ENCODE results near the gene ADAMTSL3.
"Not testable (repeated sequence)": the region's sequence is repeated elsewhere in the genome, so short reads cannot be mapped to it uniquely, and the experiment has no call there.

Gene ADAMTSL3

DNA sequence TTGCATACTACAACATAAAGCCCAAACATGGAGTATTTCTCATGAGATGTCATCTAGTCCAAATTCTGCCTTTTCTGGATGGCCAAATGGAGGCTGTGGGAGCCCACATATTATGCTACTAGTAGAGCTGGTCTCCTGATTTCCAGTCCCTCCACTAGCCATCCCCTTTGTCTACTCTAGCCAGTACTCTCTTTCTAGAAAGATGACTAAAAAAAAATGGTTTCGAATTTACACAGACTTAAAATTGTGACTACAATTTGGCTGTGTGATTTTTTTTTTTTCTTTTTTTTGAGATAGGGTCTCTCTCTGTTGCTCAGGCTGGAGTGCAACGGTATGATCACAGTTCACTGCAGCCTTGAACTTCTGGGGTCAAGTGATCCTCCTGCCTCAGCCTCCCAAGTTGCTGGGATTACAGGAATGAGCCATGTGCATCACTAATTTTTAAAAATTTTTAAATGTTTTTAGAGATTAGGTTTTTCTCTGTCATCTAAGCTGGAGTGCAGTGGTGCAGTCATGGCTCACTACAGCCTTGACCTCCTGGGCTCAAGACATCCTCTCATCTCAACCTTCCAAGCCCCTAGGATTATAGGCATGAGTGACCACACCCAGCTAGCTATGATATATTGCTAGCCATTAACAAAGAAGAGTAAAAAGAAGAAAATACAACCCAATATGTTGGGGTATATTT lies 273.9 kb downstream of the ADAMTSL3 start:
- DNase-seq (ENCODE audit: low read depth in 2 of 2), result no peak

DNA sequence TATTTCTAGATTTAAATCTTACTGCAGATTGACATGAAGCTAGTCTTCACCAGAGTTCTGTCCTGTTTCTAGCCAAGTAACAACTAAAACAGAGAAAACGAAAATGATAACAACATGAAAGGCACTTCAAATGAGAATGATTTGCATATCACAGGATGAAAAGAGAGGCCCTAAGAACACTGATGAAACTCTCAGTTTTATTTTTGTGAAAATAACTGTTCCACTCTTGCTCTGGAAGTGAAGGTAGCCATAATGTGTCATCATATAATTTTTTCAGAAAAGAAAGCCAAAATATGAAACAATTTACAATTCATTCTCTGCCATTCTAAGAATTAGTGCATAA lies 274.4 kb downstream of the ADAMTSL3 start:
- no peak for DNase-seq (ENCODE audit: low read depth in 2 of 2)

DNA sequence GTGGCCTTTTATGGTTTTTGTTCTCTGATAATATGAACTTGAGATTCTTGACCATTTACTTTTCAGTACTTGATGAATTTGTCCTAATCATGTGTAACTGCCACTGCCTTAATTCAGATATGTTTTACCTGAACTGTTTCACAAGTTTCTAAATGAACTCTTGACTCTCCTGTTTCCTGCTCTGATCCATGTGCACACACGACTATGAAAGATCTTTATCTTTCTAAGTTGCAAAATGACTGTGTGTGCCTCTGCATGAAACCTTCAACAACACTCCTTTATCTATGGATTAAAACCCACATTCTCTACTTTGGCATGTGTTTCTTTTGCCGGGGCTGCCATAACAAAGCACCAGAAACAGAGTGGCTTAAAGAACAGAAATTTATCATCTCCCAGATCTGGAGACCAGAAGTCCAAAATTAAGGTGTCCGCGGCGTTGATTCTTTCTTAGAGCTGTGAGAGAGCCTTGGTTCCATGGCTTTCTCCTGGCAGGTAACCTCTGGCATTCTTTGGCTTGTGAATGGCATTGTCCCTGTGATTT lies 275.0 kb downstream of the ADAMTSL3 start:
- no peak for DNase-seq (ENCODE audit: low read depth in 2 of 2)

DNA sequence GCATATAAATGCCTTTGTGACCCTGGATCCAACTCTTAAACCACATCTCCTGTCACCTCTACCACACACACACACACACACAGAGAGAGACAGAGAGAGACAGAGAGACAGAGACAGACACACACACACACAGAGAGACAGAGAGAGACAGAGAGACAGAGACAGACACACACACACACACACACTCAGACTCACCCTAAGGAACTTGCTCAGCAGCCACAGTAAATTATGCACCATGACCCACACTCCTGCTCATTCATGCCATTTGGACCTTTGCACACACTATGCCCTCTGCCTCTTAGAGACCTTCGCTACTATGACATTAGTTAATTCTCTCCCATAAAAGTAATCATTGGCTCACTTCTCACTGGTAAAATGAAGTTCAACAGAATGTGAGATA lies 275.7 kb downstream of the ADAMTSL3 start:
- no peak for DNase-seq (ENCODE audit: low read depth in 2 of 2)

DNA sequence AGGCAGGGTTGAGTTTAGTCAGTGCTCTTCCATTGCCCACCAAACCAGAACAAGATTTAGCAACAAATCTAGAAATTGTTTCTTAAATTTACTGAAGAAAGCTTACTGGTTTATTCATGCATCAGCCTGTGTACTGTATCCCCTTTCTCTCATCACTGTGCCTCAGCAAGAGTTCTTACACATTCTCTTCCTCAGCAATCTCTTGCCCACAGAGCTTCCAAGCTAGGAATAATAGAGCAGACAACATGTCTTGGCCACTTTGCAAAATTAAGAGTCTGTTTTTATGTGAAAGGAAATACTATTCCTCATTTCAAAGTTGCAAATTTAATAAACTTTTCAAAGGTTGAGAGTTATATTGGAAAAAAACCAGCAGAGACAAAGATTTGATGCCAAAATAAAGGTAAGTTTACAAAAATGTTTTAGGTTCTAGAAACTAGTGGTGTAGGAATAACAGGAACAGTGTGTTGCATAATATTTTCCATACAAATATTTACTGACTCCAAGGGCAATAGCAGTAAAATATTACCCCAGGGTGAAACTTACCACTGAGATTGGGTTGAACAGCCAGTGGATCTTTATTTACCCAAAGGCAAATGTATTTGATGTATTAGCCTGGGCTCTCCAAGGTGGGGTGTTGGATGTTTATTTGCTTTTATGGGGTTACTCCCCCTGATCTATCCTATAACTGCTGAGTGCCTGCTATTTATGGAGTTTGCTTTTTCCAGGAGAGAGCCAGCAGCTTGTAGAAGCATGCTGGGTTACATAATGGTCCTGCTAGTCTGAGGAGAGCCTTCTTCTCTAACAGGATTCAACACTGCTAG lies 276.7 kb downstream of the ADAMTSL3 start:
- no peak for DNase-seq (ENCODE audit: low read depth in 2 of 2)

DNA sequence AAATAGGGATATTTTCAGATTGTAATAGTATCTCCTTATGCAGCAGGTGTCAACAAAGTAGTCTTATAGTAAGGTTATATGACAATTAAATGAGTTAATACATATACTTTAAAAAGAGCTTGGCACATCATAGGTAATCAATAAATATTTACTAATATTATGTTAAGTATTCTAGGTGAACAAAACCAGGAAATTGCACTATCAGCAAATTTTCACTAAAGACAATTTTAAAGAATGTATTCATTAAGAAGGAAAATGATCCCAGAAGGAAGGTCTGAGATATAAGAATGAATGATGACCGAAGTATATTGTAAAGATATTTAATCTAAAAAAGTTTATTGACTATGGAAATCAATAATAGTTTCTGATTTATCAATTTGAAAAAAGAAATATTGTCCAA lies 281.9 kb downstream of the ADAMTSL3 start:
- no peak for DNase-seq (ENCODE audit: low read depth in 2 of 2)

DNA sequence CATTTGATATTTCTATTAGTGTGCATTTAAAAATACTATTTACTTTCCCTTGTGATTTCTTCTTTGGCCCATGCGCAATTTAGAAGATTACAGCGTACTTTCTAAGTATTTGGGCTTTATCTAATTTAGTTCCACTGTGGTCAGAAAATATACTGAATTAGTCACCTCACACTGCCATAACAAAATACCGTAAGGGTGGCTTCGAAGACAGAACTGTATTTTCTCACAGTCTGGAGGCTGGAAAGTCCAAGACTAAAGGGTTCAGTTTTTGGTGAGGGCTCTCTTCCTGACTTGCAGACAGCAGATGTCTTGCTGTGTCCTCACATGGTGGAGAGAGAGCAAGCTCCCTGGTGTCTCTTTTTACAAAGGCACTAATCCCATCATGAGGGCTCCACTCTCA lies 286.2 kb downstream of the ADAMTSL3 start:
- no peak for DNase-seq (ENCODE audit: low read depth in 2 of 2)

DNA sequence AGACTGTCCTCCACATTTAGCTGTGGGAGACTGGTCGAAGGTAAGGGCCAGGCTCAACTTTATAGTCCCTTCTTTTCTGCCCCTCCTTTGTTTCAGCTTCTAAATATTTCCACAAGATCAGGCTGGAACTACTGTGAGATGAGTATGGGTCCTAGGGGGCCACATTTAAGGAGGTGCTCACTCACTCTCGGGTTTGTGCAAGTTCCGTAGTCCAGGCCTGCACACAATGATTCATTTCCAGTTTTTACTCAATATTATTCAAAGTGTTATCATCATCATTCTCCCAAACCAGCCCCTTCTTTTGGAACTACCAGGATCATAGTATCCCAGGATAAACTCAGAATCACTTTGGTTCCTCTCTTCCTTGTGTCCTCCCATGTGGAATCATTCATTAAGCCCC lies 289.1 kb downstream of the ADAMTSL3 start:
- no peak for DNase-seq (ENCODE audit: low read depth in 2 of 2)

DNA sequence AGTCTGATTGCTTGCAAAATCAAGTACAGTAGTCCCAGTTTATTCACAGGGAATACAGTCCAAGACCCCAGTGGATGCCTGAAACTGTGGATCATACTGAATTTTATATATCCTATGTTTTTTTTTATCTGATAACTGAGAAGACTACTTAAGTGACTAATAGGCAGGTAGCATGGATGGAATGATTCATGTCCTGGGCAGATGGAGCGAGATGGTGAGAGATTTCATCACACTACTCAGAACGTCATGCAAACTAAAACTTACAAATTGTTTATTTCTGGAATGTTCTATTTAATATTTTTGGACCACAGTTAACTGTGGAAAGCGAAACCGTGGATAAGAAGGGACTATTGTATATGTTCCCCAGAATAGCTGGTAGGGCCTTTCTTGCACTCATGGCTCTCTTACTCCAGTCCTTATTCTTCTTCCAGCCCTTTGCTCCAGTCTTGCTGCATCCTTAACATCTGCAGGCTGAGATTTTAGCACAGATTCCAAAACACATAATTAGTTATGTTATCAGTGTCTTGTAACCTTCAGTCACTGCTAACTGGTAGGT lies 290.0 kb downstream of the ADAMTSL3 start:
- no peak for DNase-seq (ENCODE audit: low read depth in 2 of 2)

DNA sequence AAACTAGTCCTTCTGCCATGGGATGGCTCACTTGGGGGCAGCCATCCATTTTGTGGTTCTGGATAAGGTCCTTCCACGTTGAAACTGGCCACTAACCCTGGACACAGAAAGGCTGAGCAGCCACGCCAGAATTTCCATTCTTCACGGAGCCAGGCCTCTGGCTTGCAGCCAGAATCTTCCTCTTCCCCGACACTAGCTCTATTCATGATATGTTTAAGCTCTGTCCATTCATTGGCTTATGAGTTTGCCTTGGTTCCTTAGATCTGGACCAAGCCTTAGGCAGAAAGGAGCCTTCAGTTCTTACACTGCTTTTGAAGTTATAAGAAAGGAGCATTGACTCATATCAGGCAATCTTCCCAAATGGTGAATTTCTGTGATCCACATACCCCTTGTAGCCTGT lies 293.2 kb downstream of the ADAMTSL3 start:
- no peak for DNase-seq (ENCODE audit: low read depth in 2 of 2)

DNA sequence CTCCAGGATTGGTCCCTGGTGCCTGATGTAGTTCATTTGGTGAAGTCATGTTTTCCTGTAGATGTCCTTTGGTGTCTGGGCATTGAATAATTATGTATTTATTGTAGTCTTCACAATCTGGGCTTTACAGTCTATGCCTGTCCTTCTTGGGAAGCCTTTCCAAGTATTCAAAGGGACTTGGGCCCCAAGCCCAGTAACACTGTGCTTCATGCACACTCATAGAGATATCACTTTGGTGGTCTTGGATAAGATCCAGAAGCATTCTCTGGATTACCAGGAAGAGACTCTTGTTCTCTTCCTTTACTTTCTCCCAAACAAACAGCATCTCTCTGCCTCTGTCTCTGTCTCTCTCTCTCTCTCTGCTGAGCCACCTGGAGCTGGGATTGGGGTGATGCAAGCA lies 300.6 kb downstream of the ADAMTSL3 start:
- DNase-seq (ENCODE audit: low read depth in 2 of 2), result no peak

DNA sequence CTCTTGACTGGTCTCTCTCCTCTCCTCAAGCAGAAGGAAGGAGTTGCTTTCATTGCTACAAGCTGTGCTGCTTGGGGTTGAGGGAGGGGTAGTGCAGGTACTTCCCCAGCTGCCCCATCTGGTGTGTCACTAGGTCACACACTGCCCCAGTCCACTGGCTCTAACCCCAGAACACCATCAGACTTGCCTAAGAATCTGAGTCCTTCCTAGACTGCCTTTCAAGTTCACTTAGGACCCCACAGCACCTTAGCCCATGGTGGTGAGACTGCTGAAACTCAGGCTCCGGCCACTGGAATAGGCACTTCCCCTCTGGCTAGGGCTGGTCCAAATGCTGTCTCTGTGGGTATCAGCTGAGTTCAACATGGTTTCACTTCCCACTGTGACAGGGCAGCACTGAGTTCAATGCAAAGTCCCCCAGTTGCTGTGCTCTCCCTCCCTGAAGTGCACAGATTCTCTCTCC lies 301.9 kb downstream of the ADAMTSL3 start:
- DNase-seq (ENCODE audit: low read depth in 2 of 2), result no peak

DNA sequence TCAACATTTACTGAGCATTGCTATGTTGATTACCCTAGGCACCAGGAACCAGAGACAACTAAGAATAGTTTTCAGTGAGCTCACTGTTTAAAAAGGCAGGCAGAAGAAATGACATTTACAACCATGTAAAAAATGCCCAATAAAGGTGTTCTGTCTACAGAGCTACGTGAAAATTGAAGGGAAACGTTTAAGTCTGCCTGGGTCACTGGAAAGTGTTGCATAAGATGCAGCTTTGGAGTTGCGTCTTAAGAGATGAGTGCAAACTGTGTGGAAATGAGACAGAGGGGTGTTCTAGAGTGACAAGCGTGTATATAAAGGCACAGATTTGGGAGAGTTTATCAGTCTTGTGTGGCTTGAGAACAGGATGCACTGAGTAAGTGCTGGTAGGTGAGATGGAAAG lies 303.0 kb downstream of the ADAMTSL3 start:
- DNase-seq (ENCODE audit: low read depth in 2 of 2), result no peak

DNA sequence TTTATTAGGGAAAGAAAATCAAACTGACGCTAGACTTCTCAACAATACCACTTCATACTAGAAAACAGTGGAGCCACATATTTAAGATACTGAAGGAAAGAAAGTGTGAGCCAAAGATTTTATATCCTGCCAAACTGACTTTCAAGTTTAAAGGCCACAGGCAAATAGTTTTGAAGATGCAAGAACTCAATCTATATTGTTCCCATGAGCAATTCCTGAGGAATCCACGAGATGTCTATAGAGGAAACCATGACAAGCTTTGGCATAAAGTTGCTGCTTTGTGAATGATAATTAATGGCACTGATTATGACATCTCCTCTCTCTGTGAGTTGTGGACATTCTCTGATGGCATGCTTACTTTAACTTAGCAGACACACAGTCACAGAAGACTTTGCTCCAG lies 305.6 kb downstream of the ADAMTSL3 start:
- DNase-seq (ENCODE audit: low read depth in 2 of 2), result no peak

DNA sequence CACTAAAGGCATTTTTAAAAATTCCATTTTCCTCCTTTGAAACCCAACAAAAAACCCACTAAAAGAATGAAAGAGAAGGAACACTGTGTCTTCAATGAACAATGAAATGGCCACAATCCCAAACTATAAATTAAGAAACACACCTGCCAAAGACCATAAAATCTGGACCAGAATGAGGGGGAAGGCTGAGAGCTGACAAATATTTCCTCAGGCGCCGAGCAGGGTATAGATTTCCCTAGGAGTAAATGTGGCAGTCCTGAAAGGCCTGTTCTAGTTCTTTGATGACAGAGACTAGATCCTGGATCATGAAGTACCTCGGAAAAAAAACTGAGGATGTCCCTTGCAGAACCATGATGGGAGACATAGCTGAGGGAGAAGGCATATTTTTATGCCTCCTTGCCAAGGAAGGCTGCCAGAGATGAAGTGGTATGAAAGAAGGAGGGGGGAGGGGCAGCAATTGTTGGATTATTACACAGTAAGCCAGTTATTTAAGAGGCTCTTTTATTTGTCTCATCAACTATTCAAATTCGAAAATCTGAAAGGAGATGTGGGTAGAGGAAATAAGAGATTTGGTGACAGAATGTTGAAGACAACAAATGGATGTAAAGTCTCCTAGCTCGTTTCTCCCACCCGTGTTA lies 306.4 kb downstream of the ADAMTSL3 start:
- DNase-seq (ENCODE audit: low read depth in 2 of 2), result no peak

DNA sequence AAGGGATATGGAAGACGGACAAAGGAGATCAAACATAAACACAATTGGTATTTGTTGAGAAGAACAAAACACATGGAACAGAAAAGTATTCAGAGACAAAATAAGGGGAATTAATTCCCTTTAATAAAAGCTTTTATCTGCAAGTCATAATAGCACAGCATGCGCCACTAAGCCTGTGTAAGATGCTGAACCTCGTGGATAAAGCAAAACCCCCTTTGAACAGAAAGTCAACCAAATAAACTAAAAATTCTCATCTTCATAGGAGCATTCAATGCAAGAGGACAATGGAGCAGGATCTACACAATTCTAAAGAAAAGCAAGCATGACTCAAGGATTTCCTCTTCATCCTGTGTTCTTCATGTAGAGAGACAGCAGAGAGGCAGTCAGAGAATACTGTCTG lies 307.4 kb downstream of the ADAMTSL3 start:
- DNase-seq (ENCODE audit: low read depth in 2 of 2), result no peak

DNA sequence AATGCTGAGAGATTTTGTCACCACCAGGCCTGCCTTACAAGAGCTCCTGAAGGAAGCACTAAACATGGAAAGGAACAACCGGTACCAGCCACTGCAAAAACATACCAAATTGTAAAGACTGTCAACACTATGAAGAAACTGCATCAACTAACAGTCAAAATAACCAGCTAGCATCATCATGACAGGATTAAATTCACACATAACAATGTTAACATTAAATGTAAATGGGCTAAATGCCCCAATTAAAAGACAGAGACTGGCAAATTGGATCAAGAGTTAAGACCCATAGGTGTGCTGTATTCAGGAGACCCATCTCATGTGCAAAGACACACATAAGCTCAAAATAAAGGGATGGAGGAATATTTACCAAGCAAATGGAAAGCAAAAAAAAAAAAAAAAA lies 311.0 kb downstream of the ADAMTSL3 start:
- not testable (repeated sequence) for DNase-seq (ENCODE audit: low read depth in 2 of 2)

DNA sequence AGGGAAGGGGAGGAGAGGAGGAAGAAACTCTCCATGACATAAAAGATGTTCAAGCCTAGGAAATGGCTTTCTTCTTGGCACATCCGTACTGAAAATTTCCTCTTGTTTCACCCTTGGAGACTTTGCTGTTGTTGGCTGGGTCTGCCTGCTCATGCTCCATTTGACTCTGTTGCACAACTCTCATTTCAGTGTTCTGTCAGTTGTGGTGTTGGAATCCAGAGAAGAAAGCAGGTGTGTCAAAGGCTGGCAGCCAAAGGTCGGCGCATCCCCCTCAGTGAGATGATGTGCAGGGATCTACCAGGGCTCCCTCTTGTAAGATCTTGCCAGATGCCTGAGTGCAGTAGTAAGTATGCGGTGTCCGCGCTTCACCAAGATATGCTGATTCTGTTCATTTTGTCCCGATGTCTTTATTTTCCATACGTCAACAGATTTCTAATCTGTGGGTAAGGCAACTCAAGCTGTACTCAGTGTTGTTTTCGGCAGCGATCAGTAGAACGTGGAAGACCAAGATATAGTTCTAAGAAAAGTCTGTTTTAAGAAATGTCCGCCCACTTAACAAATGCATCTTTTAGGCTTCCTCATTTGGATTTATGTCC lies 316.5 kb downstream of the ADAMTSL3 start:
- no peak for DNase-seq (ENCODE audit: low read depth in 2 of 2)

DNA sequence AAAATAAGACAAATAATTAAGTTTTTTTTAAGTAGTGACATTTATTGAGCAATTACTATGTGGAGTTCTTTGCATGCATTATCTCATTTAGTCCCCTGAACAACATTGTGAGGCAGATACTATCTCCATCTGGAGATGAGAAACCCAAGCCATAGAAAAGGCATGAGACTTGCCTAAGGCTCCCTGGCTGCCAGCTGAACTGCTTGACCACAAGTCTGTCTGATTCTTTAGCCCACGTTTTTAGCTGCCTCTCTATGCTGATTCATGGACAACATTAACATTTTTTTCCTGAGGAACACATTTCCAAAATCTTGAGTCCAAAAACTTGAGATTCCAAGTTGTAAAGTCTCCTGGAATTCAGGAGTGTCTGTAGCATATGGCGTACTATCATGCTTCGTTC lies 318.1 kb downstream of the ADAMTSL3 start:
- DNase-seq (ENCODE audit: low read depth in 2 of 2), result no peak

DNA sequence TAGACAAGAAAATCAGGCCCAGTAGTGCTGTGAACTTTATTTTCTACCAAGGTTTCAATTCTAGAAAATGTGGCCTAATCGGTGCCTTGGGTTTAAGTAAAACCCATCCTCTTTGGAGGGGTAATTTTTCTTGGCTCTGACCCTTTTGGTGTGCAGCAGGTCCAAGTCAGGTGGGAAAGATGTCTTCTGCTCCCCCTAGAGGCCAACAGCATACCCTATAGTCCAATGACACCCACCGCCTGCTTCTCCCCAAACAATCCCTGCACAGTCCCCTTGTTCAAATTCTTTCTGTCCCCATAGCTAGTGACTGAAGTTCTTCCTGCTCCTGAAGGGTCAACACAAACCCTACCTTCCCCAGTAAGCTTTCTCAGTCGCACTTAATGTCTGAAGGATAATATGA lies 319.9 kb downstream of the ADAMTSL3 start:
- no peak for DNase-seq (ENCODE audit: low read depth in 2 of 2)

DNA sequence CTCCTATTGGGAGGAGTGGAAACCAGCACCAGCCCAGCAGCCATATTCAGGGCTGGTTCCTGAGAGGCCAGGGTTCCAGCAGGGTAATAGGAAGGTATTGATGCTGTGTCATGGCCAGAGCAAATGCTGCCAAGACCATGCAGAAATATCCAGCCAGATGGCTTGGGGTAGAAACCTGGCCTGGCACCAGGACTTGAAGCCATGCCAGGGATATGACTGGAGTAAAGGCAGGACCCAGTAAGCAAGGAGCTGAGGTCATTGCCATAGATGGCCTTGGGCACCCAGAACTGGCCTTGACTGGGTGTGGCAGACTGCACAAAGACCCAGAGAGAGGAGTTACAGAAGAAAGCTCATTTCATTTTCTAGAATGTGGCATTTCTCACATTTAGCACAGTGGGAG lies 324.1 kb downstream of the ADAMTSL3 start:
- DNase-seq (ENCODE audit: low read depth in 2 of 2), result no peak

DNA sequence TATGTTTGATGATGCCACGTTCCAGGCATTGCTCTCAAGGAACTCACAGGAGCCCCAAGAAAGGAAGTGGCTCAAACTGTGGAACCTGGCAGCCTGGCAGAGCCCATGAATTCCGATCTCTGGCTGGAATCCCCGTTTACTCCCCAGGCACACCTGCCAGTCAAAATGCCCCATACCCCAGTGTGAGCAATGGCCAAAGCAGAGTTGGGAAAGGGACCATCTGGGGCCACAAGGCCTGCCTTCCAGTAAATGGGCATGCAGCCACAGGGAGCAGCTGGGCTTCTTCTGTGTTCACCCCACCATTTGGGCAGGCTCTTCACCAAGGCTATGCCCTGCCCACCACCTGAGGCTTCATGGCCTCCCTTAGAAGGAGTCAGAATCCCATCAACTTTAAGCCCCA lies 324.7 kb downstream of the ADAMTSL3 start:
- DNase-seq (ENCODE audit: low read depth in 2 of 2), result no peak
